PC-3 (cell line): ENCODE data around the gene CEP41.

Experiments used
- EZH2 ChIP-seq: fragments of 300-600 bp; sonication (generic); IDR thresholded peaks from one replicate; pipeline ENCODE4 v1.6.1; 2017; ENCODE audit warnings: antibody characterized with exemption, mild to moderate bottlenecking, low read length; ENCODE audit not compliant: unreplicated experiment
- EZH2phosphoT487 ChIP-seq: fragments of 300-600 bp; sonication (generic); IDR thresholded peaks from 2 replicates; pipeline ENCODE4 v1.6.1; 2018; ENCODE audit warnings: mild to moderate bottlenecking, antibody characterized with exemption, low read length, borderline replicate concordance
- TF ChIP-seq, protein P1 (sequence below): fragments of 300-600 bp; sonication (generic); conservative IDR thresholded peaks from 2 replicates; pipeline ENCODE4 v1.5.1; 2017; ENCODE audit warnings: antibody characterized with exemption, low read depth, mild to moderate bottlenecking, low read length

GRCh38 chr7:130350945-130351790 lies 89.6 kb downstream of the CEP41 start:
- TF ChIP-seq, protein P1, sequence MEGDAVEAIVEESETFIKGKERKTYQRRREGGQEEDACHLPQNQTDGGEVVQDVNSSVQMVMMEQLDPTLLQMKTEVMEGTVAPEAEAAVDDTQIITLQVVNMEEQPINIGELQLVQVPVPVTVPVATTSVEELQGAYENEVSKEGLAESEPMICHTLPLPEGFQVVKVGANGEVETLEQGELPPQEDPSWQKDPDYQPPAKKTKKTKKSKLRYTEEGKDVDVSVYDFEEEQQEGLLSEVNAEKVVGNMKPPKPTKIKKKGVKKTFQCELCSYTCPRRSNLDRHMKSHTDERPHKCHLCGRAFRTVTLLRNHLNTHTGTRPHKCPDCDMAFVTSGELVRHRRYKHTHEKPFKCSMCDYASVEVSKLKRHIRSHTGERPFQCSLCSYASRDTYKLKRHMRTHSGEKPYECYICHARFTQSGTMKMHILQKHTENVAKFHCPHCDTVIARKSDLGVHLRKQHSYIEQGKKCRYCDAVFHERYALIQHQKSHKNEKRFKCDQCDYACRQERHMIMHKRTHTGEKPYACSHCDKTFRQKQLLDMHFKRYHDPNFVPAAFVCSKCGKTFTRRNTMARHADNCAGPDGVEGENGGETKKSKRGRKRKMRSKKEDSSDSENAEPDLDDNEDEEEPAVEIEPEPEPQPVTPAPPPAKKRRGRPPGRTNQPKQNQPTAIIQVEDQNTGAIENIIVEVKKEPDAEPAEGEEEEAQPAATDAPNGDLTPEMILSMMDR: no peak
- TF ChIP-seq EZH2phosphoT487 (no peak), EZH2 (no peak)
